Right cardiac atrium (tissue), 5 donors: Measurements from ENCODE around the gene DMRT3. TPM values are rescaled to one million over a fixed set of nuclear protein-coding genes. Genes with fewer than 3 reads are reported as not detected.
A peak's percentile ranks its signal among the peaks of the same experiment; 100 is the strongest.

Experiments used
- ATAC-seq, 2 donors: fragments of 200-7000 bp; cut with Tn5 transposase; one replicate each; pipeline versions ENCODE4 v1.8.0 to v1.9.1; 2020; ENCODE audit warnings: moderate library complexity in 2 of 2, mild to moderate bottlenecking in 1 of 2
- DNase-seq, 3 donors: peaks; one replicate each; pipeline ENCODE4 v3.0.0-alpha.2; 2020
- H3K27ac ChIP-seq: one replicate; pipeline ENCODE4 v1.5.1; 2013; ENCODE audit warnings: mild to moderate bottlenecking, low read length, control low read depth, moderate library complexity
- H3K27me3 ChIP-seq: one replicate; pipeline ENCODE4 v1.6.1; 2013; ENCODE audit not compliant: control insufficient read depth, insufficient read depth
- H3K4me1 ChIP-seq: one replicate; pipeline ENCODE4 v1.6.1; 2013; ENCODE audit warnings: low read length; ENCODE audit not compliant: control insufficient read depth, insufficient read depth
- H3K4me3 ChIP-seq: one replicate; pipeline ENCODE4 v1.5.1; 2013; ENCODE audit warnings: low read length, control low read depth
- H3K9me3 ChIP-seq: one replicate; pipeline ENCODE4 v1.6.1; 2013; ENCODE audit warnings: low read length; ENCODE audit not compliant: control insufficient read depth
- WGBS: extraction: QIAGEN DNeasy Blood & Tissue Kit; methylation state at CpG from one replicate; pipeline ENCODE4 v1.1.7; 2013; 5-methylcytosine and 5-hydroxymethylcytosine counted together
- intact Hi-C, 4 donors: fragments of 100-400 bp; cut with DNase I; formaldehyde crosslinking; loops; one replicate each; pipeline versions ENCODE4 v1.11.0 to v1.14.0; 2022 to 2023
- polyA plus RNA-seq: library from polyadenylated mRNA; stranded (reverse); fragments of 200-250 nt; gene quantifications from one replicate; pipeline ENCODE4 v1.2.3, GENCODE V29; 2013
- total RNA-seq, 4 donors: library from RNA; stranded (reverse); fragmentation: NEBNext Ultra II Directional; extraction: Animal tissue kit (Norgen Biotek cat#: 25700); gene quantifications; one replicate each; pipeline ENCODE4 v1.2.1, GENCODE V29; 2021
- donor health status: healthy with polysubstance abuse.
- donor health status: DM: no; HTN: yes; CAD: no.
- donor health status: DM: no; HTN: no; CAD: no.
- donor health status: DM: no; HTN: yes; CAD: no; lungs with severe emphysema.
- donor health status: DM: yes; HTN: yes; CAD: no.

DMRT3 gene
- total and polyA plus RNA-seq, 5 donors: not detected

DNA sequence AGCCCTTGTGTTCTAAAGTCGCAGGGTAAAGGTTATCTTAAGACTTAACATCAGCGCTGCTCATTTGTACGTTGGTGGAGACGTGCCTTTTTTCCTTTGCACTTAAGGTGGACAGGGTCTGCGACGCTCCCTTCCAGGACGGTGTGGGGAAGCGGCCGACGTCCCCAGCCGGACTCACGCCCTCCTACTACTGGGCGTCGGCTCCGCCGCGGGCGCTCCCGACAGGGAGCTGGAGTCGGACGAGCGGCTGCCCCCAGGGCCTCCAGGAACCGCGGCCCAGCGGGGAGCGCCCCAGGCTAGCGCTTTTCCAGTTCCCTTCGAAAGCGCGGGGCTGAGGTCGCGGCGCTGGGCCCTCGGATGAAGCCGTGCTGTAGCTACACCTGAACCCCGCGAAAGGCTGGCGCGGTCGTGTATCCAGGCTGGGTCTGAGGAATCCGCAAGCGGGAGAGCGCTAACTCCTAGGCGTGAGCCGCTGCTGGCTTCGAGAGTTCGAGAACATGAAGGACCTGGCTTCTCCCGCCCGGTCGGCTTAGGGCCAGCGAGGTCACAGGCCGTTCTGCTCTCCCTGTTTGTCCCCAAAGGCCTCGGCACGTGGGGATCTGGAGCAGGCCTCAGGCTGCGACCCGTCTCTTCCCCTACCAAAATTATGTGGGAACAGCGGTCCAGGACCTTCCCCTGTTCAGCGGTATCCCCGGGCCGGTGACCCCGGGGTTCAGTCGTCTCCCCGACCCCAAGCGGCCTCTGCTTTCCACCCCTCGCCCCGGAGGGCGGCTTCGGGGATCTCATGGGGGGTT is 3.8 kb upstream of the DMRT3 start:
- intact Hi-C loops: no loop called here

DNA sequence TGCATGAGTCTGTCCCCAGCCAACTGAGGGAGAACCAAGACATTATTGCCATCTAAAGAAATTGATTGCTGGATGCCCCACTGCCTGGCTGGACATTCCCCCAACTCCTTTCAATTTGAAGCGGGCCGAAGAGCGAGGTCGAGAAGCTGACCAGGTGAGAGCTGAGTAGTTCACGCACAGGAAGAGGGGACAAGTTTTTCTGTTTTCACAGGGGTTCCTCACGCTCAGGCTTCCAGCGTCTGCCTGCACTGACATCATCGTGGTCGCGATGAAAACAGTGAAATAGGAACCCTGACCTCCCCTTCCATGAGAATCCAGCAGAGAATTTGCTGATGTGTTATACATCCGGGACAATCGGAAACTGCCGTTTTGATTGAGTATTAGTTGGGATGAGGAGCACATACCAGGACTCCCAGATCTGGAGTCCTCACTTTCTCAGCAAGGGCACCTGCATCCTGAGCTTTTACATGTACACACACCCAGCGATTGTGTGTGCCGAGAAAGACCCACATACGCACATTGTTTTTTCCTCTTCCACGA is 3.1 kb upstream of the DMRT3 start:
- no peak for ATAC-seq
- H3K4me1 ChIP-seq: peaks cover 3% of the 10 kb centered on the region
- no peaks in the 10 kb centered on the region for H3K9me3 ChIP-seq
- 22% methylated on average over 17 of the region's 17 CpGs for WGBS
- H3K27ac ChIP-seq: no peak overlapping the region
- DNase-seq: no peak
- no peaks in the 10 kb centered on the region for H3K27me3 ChIP-seq
- H3K4me3 ChIP-seq: peak overlapping the region; percentile 48
- intact Hi-C loops: no loop called here

More for the DNA sequence above, 3.8 kb upstream of the DMRT3 start:
- H3K27me3 ChIP-seq: no peaks in the 10 kb centered on the region
- ATAC-seq: peak in 1 of 2 donors; percentile 33
- DNase-seq: no peak
- H3K4me1 ChIP-seq: peaks cover 3% of the 10 kb centered on the region
- peak overlapping the region; percentile 48 for H3K4me3 ChIP-seq
- no peaks in the 10 kb centered on the region for H3K9me3 ChIP-seq
- H3K27ac ChIP-seq: no peak overlapping the region
- WGBS: 5% methylated on average over 68 of the region's 68 CpGs

DNA sequence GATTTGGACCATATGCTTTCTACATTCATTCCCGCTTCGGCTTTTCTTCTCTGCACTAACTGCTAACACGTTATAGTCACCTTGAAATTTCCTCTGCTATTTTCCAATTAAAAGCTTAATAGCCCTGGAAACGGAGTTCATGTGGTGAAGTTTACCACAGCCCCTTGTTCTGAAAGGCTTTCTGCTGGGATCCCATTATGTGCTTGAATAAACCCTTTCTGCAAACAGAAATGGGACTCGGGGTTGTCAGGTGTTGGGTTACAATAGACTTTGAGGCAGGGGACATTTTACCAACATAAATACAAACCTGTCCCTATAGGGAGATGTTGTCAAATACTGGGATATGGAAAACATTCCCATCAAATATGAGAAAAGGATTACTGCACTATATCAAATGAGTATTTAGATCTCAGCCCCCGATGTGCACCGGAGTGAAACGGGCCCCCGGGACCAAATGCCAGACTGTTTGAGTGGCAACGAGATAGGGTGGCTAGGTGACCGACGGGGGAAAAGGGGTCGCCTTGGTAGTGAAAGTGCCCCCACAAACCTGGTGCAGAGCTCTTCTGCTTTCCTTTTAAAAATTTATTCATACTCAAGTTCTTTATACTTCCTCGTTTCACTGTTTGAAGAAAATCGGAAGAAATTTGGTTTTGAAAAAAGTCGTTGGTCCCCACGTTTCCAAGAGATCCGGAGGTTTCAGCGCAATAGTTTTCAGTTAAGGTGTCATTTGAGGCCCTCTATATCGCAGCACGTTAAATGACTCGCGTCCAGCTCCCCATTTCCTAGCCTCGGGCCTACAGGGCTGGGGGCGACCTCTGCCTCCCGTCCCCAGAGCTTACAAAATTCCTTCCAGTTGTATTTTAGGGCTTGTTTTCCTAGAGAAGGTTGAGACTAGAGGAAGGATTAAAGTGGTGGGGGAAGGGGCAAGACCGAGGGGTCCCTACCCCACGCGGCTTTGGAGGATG is 2.1 kb upstream of the DMRT3 start:
- DNase-seq: no peak
- Histone ChIP-seq H3K27me3 (no peaks in the 10 kb centered on the region), H3K9me3 (no peaks in the 10 kb centered on the region), H3K27ac (no peak overlapping the region), H3K4me1 (peaks cover 3% of the 10 kb centered on the region), H3K4me3 (no peak overlapping the region)
- 9% methylated on average over 29 of the region's 29 CpGs for WGBS
- intact Hi-C loops: no loop called here
- ATAC-seq: no peak

DNA sequence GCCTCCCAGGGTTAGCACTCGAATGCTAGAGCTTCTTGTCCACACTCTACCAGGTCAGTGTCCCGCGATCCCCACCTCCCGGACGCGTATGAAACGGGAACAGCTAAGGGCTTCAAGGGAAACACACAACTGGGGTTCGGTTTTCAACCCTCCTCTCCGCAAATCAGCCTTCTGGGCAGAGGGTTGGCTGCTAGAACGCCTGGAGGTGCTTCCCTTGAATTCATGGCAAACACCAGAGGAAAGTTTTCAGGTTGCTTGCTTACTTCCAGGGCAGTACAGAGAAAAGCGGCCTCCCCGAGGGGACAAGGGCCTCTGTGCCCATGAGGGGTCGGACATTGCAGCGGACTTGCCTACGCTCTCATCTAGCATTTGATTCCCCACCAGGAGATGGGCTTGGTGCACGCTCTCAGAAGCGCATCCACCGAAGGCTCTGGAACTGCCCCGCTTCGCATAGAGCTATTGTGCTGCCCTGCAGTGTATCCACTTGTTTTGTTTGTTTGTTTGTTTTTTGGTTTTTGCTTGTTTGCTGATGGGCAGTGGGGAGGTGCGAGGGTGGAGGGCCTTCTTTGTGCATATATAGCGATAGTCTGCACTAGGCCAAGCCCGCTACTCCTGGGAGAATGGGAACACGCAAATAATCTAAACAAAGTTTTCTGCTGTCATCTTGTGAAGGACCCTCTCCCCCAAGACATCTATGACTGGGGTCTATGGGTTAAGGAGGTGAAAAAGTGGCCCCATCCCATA is 1.3 kb upstream of the DMRT3 start:
- Histone ChIP-seq H3K4me1 (peaks cover 3% of the 10 kb centered on the region), H3K9me3 (no peaks in the 10 kb centered on the region), H3K27me3 (no peaks in the 10 kb centered on the region), H3K27ac (no peak overlapping the region), H3K4me3 (no peak overlapping the region)
- WGBS: 10% methylated on average over 24 of the region's 24 CpGs
- DNase-seq: no peak
- ATAC-seq: no peak
- intact Hi-C loops: no loop called here

DNA sequence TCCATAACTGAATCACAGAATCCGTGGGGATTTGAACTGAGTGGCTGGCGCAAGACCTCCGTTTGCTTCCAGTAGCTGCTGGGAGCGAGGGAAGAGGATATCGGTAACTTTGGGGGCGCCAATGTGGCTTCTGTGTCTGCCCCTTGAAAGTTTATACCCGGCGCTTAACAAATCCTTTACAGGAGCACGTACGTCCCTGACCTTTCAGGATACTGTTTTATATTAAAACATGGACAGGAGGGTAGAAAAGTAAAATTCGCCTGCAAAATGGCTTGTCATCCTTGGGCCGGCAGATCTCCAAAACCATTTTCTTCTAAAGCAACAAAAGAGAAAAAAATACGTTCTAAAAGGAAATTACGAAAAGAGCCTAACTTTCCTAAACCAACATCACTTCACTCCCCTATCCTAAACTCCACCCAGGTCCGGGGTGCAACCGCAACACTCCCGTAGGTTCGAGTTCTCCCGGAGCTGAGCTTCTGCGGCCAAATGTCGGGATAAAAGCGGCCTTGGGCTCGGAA is 656 bp upstream of the DMRT3 start:
- H3K27ac ChIP-seq: no peak overlapping the region
- H3K9me3 ChIP-seq: no peaks in the 10 kb centered on the region
- H3K27me3 ChIP-seq: no peaks in the 10 kb centered on the region
- no peak overlapping the region for H3K4me3 ChIP-seq
- 5% methylated on average over 23 of the region's 23 CpGs for WGBS
- ATAC-seq (no peak), DNase-seq (no peak)
- H3K4me1 ChIP-seq: peaks cover 3% of the 10 kb centered on the region
- intact Hi-C loops: no loop called here

DNA sequence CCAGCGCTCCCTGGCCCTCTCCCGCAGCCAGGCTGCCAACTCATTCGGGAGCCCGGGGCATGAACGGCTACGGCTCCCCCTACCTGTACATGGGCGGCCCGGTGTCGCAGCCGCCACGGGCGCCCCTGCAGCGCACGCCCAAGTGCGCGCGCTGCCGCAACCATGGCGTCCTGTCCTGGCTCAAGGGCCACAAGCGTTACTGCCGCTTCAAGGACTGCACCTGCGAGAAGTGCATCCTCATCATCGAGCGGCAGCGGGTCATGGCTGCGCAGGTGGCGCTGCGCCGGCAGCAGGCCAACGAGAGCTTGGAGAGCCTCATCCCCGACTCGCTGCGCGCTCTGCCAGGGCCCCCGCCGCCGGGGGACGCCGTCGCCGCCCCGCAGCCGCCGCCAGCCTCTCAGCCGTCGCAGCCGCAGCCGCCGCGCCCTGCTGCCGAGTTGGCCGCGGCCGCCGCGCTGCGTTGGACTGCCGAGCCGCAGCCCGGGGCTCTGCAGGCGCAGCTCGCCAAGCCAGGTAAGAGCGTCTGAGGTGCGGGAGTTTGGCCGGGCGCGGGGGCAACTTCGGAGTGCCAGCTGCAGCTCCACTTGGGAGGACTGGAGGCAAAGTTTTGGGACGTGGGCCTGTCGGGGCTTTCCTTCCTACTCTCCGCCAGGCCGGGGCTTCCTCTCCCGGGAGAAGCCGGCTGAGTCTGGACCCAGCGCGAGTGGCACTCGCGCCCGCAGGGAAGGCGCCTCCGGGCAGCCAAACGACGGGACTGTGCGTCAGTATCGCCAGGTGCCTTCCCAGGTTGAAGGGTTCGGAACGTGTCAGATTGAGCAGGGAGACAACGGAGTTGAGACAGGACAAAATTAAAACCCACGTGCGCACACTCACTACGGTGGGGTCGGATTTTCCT is 735 bp downstream of the DMRT3 start:
- H3K27ac ChIP-seq: no peak overlapping the region
- H3K4me3 ChIP-seq: no peak overlapping the region
- no peaks in the 10 kb centered on the region for H3K27me3 ChIP-seq
- H3K9me3 ChIP-seq: no peaks in the 10 kb centered on the region
- no peaks in the 10 kb centered on the region for H3K4me1 ChIP-seq
- intact Hi-C loops: no loop called here
- no peak for DNase-seq
- WGBS: 2% methylated on average over 92 of the region's 92 CpGs
- ATAC-seq: no peak

DNA sequence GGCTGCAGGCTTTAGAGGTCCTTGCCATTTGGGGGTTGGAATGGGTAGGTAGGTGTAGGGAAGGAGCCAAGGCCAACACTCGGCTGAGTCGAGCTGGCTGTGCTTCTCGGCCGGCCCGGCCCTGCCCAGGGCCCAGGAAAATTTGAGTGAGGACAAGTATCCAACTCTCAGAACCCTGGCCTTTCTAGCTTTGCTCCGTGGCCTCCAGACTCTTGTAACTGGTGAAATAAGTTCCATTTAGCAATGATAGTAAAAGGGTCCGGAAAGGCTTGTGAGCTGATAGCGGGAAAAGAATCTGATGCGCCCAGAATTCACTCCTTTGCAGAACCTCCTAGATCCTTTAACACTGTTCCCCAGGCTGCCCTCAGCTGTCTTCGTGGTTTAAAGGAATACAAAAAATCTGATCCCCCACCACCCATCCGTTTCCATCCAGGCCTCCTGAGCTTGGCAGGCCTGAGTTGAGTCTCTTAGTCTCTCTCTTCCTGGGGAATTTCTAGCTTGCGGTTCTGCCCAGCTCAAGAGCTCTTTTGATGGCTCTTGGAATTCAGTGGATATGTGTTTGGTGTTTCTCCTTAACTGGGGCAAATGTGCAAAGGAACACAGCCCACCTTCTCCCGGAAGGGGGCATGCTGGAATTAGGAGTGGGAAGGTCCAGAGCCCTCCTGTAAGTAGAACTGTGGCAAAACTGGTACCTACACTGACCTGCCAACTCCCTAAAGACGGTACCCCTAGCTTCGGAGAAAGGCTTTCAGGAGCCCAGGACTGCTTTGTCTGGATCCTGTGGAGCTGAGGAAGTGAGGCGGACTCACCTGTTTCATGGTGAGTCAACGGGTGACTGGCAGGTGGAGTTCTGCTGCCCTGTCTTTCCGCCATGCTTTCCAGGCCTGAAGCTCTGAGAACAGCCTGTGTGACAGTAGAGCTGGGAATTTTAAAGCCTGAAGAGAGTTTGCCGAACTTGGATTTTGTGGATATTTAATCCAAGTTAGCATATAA is 1.7 kb downstream of the DMRT3 start:
- intact Hi-C loops: no loop called here
- 28% methylated on average over 19 of the region's 19 CpGs for WGBS
- no peak overlapping the region for H3K27ac ChIP-seq
- H3K9me3 ChIP-seq: no peaks in the 10 kb centered on the region
- ATAC-seq (no peak), DNase-seq (no peak)
- H3K4me1 ChIP-seq: no peaks in the 10 kb centered on the region
- H3K4me3 ChIP-seq: no peak overlapping the region
- H3K27me3 ChIP-seq: peaks cover under 1% of the 10 kb centered on the region

DNA sequence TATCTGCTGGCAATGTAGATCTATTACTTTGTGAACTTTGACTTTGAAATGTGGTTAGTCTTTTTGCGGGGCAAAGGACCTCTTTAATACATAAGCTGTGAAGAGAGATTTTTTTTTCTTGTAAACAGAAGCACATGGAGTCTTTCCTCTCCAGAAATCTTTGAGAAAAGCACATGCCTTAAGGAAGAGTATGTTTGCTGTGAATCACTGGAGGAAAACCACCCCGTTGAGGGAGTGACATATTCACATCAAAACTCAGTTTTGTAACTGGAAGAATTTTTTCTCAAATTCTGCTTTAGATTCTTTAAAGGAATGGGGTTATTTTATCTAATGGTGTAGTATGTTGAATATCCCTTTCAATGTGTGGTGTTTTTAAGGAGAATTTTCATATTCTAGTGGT is 3.5 kb downstream of the DMRT3 start:
- no peaks in the 10 kb centered on the region for H3K9me3 ChIP-seq
- H3K27me3 ChIP-seq: peaks cover 4% of the 10 kb centered on the region
- no peaks in the 10 kb centered on the region for H3K4me1 ChIP-seq
- no peak overlapping the region for H3K4me3 ChIP-seq
- no peak overlapping the region for H3K27ac ChIP-seq
- ATAC-seq (no peak), DNase-seq (no peak)
- 15% methylated on average over 2 of the region's 2 CpGs for WGBS
- intact Hi-C loops: no loop called here

DNA sequence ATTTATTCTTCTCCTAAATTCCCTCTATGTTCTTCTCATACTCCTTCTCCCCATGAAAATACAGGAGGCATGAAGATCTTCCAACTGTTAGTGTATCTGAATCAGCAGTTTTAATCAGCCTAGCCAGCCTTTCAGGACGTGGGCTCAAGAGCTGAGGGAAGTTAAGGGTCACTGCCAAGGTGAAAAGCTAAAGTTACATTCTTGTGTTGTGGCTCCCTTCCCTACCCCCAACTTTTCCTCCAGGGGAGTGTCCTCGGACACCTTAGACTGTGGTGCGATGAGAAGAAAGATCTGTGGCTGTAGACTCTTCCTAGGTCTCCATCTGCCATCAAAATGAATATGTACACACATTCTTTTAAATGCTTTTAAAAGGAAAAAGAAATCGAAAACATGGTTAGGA is 4.2 kb downstream of the DMRT3 start:
- 9% methylated on average over 4 of the region's 4 CpGs for WGBS
- ATAC-seq (no peak), DNase-seq (no peak)
- H3K4me1 ChIP-seq: no peaks in the 10 kb centered on the region
- H3K27me3 ChIP-seq: peaks cover 4% of the 10 kb centered on the region
- intact Hi-C loops: no loop called here
- no peaks in the 10 kb centered on the region for H3K9me3 ChIP-seq
- H3K27ac ChIP-seq: no peak overlapping the region
- H3K4me3 ChIP-seq: no peak overlapping the region
